Suprapubic skin (tissue), 4 donors: Measurements from ENCODE around the gene SCAF8. TPM values are rescaled to one million over a fixed set of nuclear protein-coding genes. Genes with fewer than 3 reads are reported as not detected.

Source experiments
- DNase-seq, 2 donors: peaks; one replicate each; pipeline ENCODE4 v3.0.0-alpha.2; 2019; ENCODE audit warnings: low spot score in 2 of 2
- H3K27ac ChIP-seq: fragments of 200-600 bp; sonication (generic); one replicate; pipeline ENCODE4 v1.5.1; 2019
- H3K27me3 ChIP-seq: fragments of 200-600 bp; sonication (generic); one replicate; pipeline ENCODE4 v1.5.1; 2019
- H3K36me3 ChIP-seq: fragments of 200-600 bp; sonication (generic); one replicate; pipeline ENCODE4 v1.5.1; 2019
- H3K4me1 ChIP-seq: fragments of 200-600 bp; sonication (generic); one replicate; pipeline ENCODE4 v1.5.1; 2019
- H3K4me3 ChIP-seq: fragments of 200-600 bp; sonication (generic); one replicate; pipeline ENCODE4 v1.5.1; 2019; ENCODE audit warnings: mild to moderate bottlenecking
- H3K9me3 ChIP-seq: fragments of 200-600 bp; sonication (generic); one replicate; pipeline ENCODE4 v1.5.1; 2019
- CTCF ChIP-seq, 2 donors: fragments of 200-600 bp in 1 of 2; fragments of 450-650 bp in 1 of 2; sonication (generic) in 1 of 2; IDR thresholded peaks; one replicate each; pipeline ENCODE4 v1.5.1; 2016 to 2019; ENCODE audit warnings: antibody characterized with exemption in 2 of 2, mild to moderate bottlenecking in 1 of 2, moderate library complexity in 1 of 2
- EP300 ChIP-seq: sonication (generic); formaldehyde crosslinking; IDR thresholded peaks from one replicate; pipeline ENCODE4 v1.6.1; 2017; ENCODE audit warnings: antibody characterized with exemption
- POLR2A ChIP-seq, 2 donors: fragments of 450-650 bp; IDR thresholded peaks; one replicate each; pipeline ENCODE4 v1.6.1; 2017; ENCODE audit warnings: antibody characterized with exemption in 2 of 2, mild to moderate bottlenecking in 2 of 2, moderate library complexity in 2 of 2
- POLR2AphosphoS5 ChIP-seq, 3 donors: sonication (generic); formaldehyde crosslinking; IDR thresholded peaks; one replicate each; pipeline ENCODE4 v1.6.1; 2017; ENCODE audit warnings: antibody characterized with exemption in 3 of 3
- WGBS: methylation state at CpG from one replicate; pipeline ENCODE4 v1.1.5; 2018; 5-methylcytosine and 5-hydroxymethylcytosine counted together
- total RNA-seq, 4 donors: library from RNA; depleted of rRNA; stranded (reverse); fragments of >200 nt; gene quantifications; one replicate each; pipeline ENCODE4 v1.1.0, GENCODE V29; 2016

Gene SCAF8
- total RNA-seq, 4 donors from 2014 or later = 34.1 to 63.7 (median 41.0) TPM

GRCh38 chr6:154749341-154749740 is 16.1 kb downstream of the SCAF8 start:
- TF ChIP-seq EP300 (no peak), POLR2A (IDR thresholded peaks at IDR 0.05) (no peak), CTCF (IDR thresholded peaks at IDR 0.05) (no peak), POLR2AphosphoS5 (IDR thresholded peaks at IDR 0.05) (no peak)

GRCh38 chr6:154751011-154751800 is 18.0 kb downstream of the SCAF8 start:
- no peaks in the 10 kb centered on the region for H3K36me3 ChIP-seq
- no peak for DNase-seq
- H3K9me3 ChIP-seq = no peaks in the 10 kb centered on the region
- no peaks in the 10 kb centered on the region for H3K27me3 ChIP-seq
- no peak overlapping the region for H3K4me3 ChIP-seq
- H3K4me1 ChIP-seq = peaks cover 55% of the 10 kb centered on the region
- WGBS = 83% methylated on average over 13 of the region's 13 CpGs
- no peak overlapping the region for H3K27ac ChIP-seq
- TF ChIP-seq POLR2AphosphoS5 (IDR thresholded peaks at IDR 0.05) (no peak), CTCF (IDR thresholded peaks at IDR 0.05) (no peak), POLR2A (IDR thresholded peaks at IDR 0.05) (no peak), EP300 (no peak)

More at GRCh38 chr6:154749341-154749740, 16.1 kb downstream of the SCAF8 start:
- no peaks in the 10 kb centered on the region for H3K27me3 ChIP-seq
- H3K4me1 ChIP-seq = peaks cover 41% of the 10 kb centered on the region
- no peak for DNase-seq
- no peaks in the 10 kb centered on the region for H3K36me3 ChIP-seq
- no peak overlapping the region for H3K27ac ChIP-seq
- H3K9me3 ChIP-seq = no peaks in the 10 kb centered on the region
- 91% methylated on average over 3 of the region's 3 CpGs for WGBS
- no peak overlapping the region for H3K4me3 ChIP-seq

GRCh38 chr6:154752022-154752421 is 18.8 kb downstream of the SCAF8 start:
- DNase-seq = no peak
- peaks cover 62% of the 10 kb centered on the region for H3K4me1 ChIP-seq
- TF ChIP-seq POLR2AphosphoS5 (IDR thresholded peaks at IDR 0.05) (no peak), POLR2A (IDR thresholded peaks at IDR 0.05) (no peak), CTCF (IDR thresholded peaks at IDR 0.05) (no peak), EP300 (no peak)
- no peak overlapping the region for H3K4me3 ChIP-seq
- H3K36me3 ChIP-seq = no peaks in the 10 kb centered on the region
- 73% methylated on average over 1 of the region's 1 CpG for WGBS
- H3K27me3 ChIP-seq = no peaks in the 10 kb centered on the region
- H3K9me3 ChIP-seq = no peaks in the 10 kb centered on the region
- no peak overlapping the region for H3K27ac ChIP-seq

- Histone ChIP-seq H3K9me3 (no peaks in the 10 kb centered on the region), H3K4me1 (peaks cover 68% of the 10 kb centered on the region), H3K27ac (no peak overlapping the region), H3K27me3 (no peaks in the 10 kb centered on the region), H3K4me3 (no peak overlapping the region), H3K36me3 (no peaks in the 10 kb centered on the region)
- 38% methylated on average over 4 of the region's 4 CpGs for WGBS
- no peak for DNase-seq
- TF ChIP-seq CTCF (IDR thresholded peaks at IDR 0.05) (no peak), POLR2A (IDR thresholded peaks at IDR 0.05) (no peak), EP300 (no peak), POLR2AphosphoS5 (IDR thresholded peaks at IDR 0.05) (no peak)
Observed at GRCh38 chr6:154754152-154754551, 20.9 kb downstream of the SCAF8 start.

GRCh38 chr6:154757352-154758050 is 24.3 kb downstream of the SCAF8 start:
- Histone ChIP-seq H3K4me1 (peaks cover 48% of the 10 kb centered on the region), H3K36me3 (no peaks in the 10 kb centered on the region), H3K9me3 (no peaks in the 10 kb centered on the region), H3K27me3 (no peaks in the 10 kb centered on the region), H3K4me3 (no peak overlapping the region), H3K27ac (no peak overlapping the region)
- WGBS = 38% methylated on average over 3 of the region's 3 CpGs
- no peak for DNase-seq
- TF ChIP-seq POLR2AphosphoS5 (IDR thresholded peaks at IDR 0.05) (no peak), POLR2A (IDR thresholded peaks at IDR 0.05) (no peak), CTCF (IDR thresholded peaks at IDR 0.05) (no peak), EP300 (no peak)
